ENCODE results near the gene TPPP. TPM values are rescaled to one million over a fixed set of nuclear protein-coding genes. Genes with fewer than 3 reads are reported as not detected.

The TPPP gene
- polyA plus RNA-seq, 1 experiment = 0.05 TPM

GRCh38 chr5:663436-664342, 29.5 kb downstream of the TPPP start:
- TF ChIP-seq CTCF (IDR thresholded peaks at IDR 0.05; ENCODE audit: low read depth, low read length) = no peak
- ChIA-PET CTCF (no interaction called here), POLR2A (no interaction called here)
- Histone ChIP-seq H3K4me3 (ENCODE audit: low read depth, low read length) (no peak overlapping the region), H3K27ac (ENCODE audit: low read depth, low read length) (no peak overlapping the region), H3K9me3 (ENCODE audit: control insufficient read depth, insufficient read depth, low read length) (peaks cover 27% of the 10 kb centered on the region), H3K27me3 (ENCODE audit: control insufficient read depth, insufficient read depth, low read length) (no peaks in the 10 kb centered on the region)
- DNase-seq (ENCODE audit: low read depth, low spot score) = no peak

- peaks cover 30% of the 10 kb centered on the region for H3K9me3 ChIP-seq (ENCODE audit: control insufficient read depth, insufficient read depth, low read length)
- TF ChIP-seq CTCF (IDR thresholded peaks at IDR 0.05; ENCODE audit: low read depth, low read length) = no peak
- ChIA-PET POLR2A (no interaction called here), CTCF (no interaction called here)
- H3K4me3 ChIP-seq (ENCODE audit: low read depth, low read length) = no peak overlapping the region
- H3K27me3 ChIP-seq (ENCODE audit: control insufficient read depth, insufficient read depth, low read length) = no peaks in the 10 kb centered on the region
- no peak for DNase-seq (ENCODE audit: low read depth, low spot score)
- no peak overlapping the region for H3K27ac ChIP-seq (ENCODE audit: low read depth, low read length)
Measured at GRCh38 chr5:662751-663435, 30.3 kb downstream of the TPPP start.

GRCh38 chr5:661891-662750, 31.0 kb downstream of the TPPP start:
- no peaks in the 10 kb centered on the region for H3K27me3 ChIP-seq (ENCODE audit: control insufficient read depth, insufficient read depth, low read length)
- TF ChIP-seq CTCF (IDR thresholded peaks at IDR 0.05; ENCODE audit: low read depth, low read length) = no peak
- H3K27ac ChIP-seq (ENCODE audit: low read depth, low read length) = no peak overlapping the region
- H3K9me3 ChIP-seq (ENCODE audit: control insufficient read depth, insufficient read depth, low read length) = peaks cover 36% of the 10 kb centered on the region
- no peak for DNase-seq (ENCODE audit: low read depth, low spot score)
- ChIA-PET CTCF (no interaction called here), POLR2A (no interaction called here)
- H3K4me3 ChIP-seq (ENCODE audit: low read depth, low read length) = no peak overlapping the region

- ChIA-PET POLR2A (no interaction called here), CTCF (no interaction called here)
- no peak overlapping the region for H3K4me3 ChIP-seq (ENCODE audit: low read depth, low read length)
- H3K27ac ChIP-seq (ENCODE audit: low read depth, low read length) = no peak overlapping the region
- no peak for DNase-seq (ENCODE audit: low read depth, low spot score)
- TF ChIP-seq CTCF (IDR thresholded peaks at IDR 0.05; ENCODE audit: low read depth, low read length) = no peak
- H3K9me3 ChIP-seq (ENCODE audit: control insufficient read depth, insufficient read depth, low read length) = peaks cover 36% of the 10 kb centered on the region
- H3K27me3 ChIP-seq (ENCODE audit: control insufficient read depth, insufficient read depth, low read length) = no peaks in the 10 kb centered on the region
Measured at GRCh38 chr5:660491-661030, 32.6 kb downstream of the TPPP start.
